ENCODE data around the gene THBS4.
A peak's percentile ranks its signal among the peaks of the same experiment; 100 is the strongest.

THBS4 gene

DNA sequence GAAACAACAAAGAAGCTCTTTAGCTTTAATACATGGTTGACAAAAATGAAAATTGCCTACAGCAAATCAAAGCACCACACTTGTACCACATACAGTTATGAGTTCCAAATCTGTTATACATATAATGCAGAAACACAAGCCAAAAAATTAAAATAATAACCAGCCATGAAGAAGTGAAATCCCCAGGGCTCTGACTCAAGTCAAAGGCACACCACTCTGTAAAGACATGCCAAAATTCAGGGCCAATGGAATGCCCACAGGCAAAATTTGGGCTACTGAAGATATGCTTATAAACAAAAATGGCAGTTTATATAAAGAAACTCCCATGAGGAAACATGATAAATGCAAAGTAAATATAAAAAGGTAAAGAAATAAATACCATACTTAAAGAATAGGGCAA, 29.0 kb downstream of the THBS4 start:
- Mint-ChIP-seq H3K36me3 (no peaks in the 10 kb centered on the region), H3K9me3 (no peaks in the 10 kb centered on the region), H3K27ac (no peak overlapping the region), H3K4me1 (no peaks in the 10 kb centered on the region), H3K4me3 (no peak overlapping the region)
- no peak for DNase-seq (ENCODE audit: low spot score in 2 of 2)
- no peak for ATAC-seq

DNA sequence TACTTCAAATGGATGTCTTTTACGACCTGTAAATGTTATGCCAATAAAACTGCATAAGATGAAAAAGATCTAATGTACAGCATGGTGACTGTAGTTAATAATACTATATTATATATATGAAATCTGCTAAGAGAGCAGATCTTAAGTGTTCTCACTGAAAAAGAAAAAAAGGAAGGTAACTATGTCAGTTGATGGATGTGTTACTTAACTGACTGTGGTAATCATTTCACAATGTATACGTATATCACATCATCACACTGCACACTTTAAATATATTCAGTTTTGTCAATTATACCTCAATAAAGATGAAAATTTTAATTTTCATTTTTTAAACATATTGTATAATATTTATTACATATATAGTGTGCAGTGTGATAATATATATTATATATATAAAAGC, 31.9 kb downstream of the THBS4 start:
- peaks cover 12% of the 10 kb centered on the region for H3K4me1 Mint-ChIP-seq
- H3K27ac Mint-ChIP-seq, result no peak overlapping the region
- no peak overlapping the region for H3K4me3 Mint-ChIP-seq
- H3K36me3 Mint-ChIP-seq, result no peaks in the 10 kb centered on the region
- no peaks in the 10 kb centered on the region for H3K9me3 Mint-ChIP-seq
- DNase-seq (ENCODE audit: low spot score in 2 of 2) (no peak), ATAC-seq (no peak)

- DNase-seq (ENCODE audit: low spot score in 2 of 2), result no peak
- no peak for ATAC-seq
- no peak overlapping the region for H3K27ac Mint-ChIP-seq
- H3K36me3 Mint-ChIP-seq, result no peaks in the 10 kb centered on the region
- no peak overlapping the region for H3K4me3 Mint-ChIP-seq
- H3K9me3 Mint-ChIP-seq, result no peaks in the 10 kb centered on the region
- peaks cover 12% of the 10 kb centered on the region for H3K4me1 Mint-ChIP-seq
Measured at GRCh38 chr5:80067531-80068245, 32.5 kb downstream of the THBS4 start.

DNA sequence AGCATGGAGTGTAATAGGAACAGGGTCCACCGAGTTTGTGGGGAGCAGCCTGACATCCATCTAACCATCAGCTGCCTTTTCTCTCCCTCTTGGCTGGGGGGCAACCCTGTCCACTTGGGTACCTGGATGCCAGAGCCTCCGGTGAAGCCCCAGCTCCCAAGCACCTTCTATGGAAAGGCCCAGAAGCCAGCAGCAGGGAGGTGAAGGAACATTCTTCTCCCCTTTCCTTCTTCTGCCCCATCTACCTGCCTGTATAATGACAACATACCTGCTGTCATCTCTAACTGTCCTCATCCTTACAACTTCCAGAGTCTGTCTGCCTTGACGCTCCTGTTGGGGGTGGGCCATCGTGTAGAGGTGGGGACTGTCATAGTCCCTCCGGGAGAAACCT, 33.1 kb downstream of the THBS4 start:
- H3K36me3 Mint-ChIP-seq, result no peaks in the 10 kb centered on the region
- H3K27ac Mint-ChIP-seq, result no peak overlapping the region
- peaks cover 12% of the 10 kb centered on the region for H3K4me1 Mint-ChIP-seq
- ATAC-seq (no peak), DNase-seq (ENCODE audit: low spot score in 2 of 2) (no peak)
- H3K4me3 Mint-ChIP-seq, result no peak overlapping the region
- H3K9me3 Mint-ChIP-seq, result no peaks in the 10 kb centered on the region

DNA sequence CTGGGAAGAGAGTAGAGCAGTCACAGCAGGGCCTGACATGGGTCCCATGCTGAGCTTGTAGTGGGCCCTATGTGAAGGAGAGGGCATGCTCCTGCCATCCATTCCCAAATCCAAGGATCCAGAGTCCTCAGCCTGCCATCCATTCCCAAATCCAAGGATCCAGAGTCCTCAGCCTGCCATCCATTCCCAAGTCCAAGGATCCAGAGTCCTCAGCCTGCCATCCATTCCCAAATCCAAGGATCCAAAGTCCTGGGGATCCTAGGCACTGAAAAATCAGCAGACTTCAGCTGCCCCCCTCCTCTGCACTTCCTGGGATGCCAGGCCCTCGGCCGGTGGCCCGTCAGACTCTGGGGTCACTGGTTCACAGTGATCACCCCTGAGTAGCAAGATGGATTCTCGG, 33.6 kb downstream of the THBS4 start:
- peaks cover 12% of the 10 kb centered on the region for H3K4me1 Mint-ChIP-seq
- no peaks in the 10 kb centered on the region for H3K9me3 Mint-ChIP-seq
- no peak overlapping the region for H3K4me3 Mint-ChIP-seq
- no peaks in the 10 kb centered on the region for H3K36me3 Mint-ChIP-seq
- H3K27ac Mint-ChIP-seq, result no peak overlapping the region
- no peak for ATAC-seq
- no peak for DNase-seq (ENCODE audit: low spot score in 2 of 2)

- H3K4me1 Mint-ChIP-seq, result peaks cover 12% of the 10 kb centered on the region
- DNase-seq (ENCODE audit: low spot score in 2 of 2), result no peak
- H3K27ac Mint-ChIP-seq, result peak overlapping the region; percentile 50
- H3K4me3 Mint-ChIP-seq, result no peak overlapping the region
- ATAC-seq, result no peak
- H3K36me3 Mint-ChIP-seq, result no peaks in the 10 kb centered on the region
- H3K9me3 Mint-ChIP-seq, result no peaks in the 10 kb centered on the region
Measured at GRCh38 chr5:80069251-80069800, 34.2 kb downstream of the THBS4 start.

GRCh38 chr5:80069918-80070318, 34.8 kb downstream of the THBS4 start:
- H3K4me3 Mint-ChIP-seq, result no peak overlapping the region
- peaks cover 12% of the 10 kb centered on the region for H3K4me1 Mint-ChIP-seq
- ATAC-seq (no peak), DNase-seq (ENCODE audit: low spot score in 2 of 2) (no peak)
- H3K36me3 Mint-ChIP-seq, result no peaks in the 10 kb centered on the region
- peak overlapping the region; percentile 50 for H3K27ac Mint-ChIP-seq
- no peaks in the 10 kb centered on the region for H3K9me3 Mint-ChIP-seq

GRCh38 chr5:80070338-80071056, 35.3 kb downstream of the THBS4 start:
- Mint-ChIP-seq H3K27ac (peak overlapping the region; percentile 50), H3K4me3 (no peak overlapping the region), H3K36me3 (no peaks in the 10 kb centered on the region), H3K4me1 (peaks cover 12% of the 10 kb centered on the region), H3K9me3 (no peaks in the 10 kb centered on the region)
- DNase-seq (ENCODE audit: low spot score in 2 of 2), result no peak
- ATAC-seq, result peak; percentile 19

- DNase-seq (ENCODE audit: low spot score in 2 of 2), result no peak
- H3K27ac Mint-ChIP-seq, result peak overlapping the region; percentile 27
- no peak for ATAC-seq
- H3K36me3 Mint-ChIP-seq, result no peaks in the 10 kb centered on the region
- H3K4me3 Mint-ChIP-seq, result no peak overlapping the region
- H3K4me1 Mint-ChIP-seq, result peaks cover 12% of the 10 kb centered on the region
- H3K9me3 Mint-ChIP-seq, result no peaks in the 10 kb centered on the region
Measured at GRCh38 chr5:80071510-80072021, 36.4 kb downstream of the THBS4 start.

GRCh38 chr5:80072103-80073073, 37.2 kb downstream of the THBS4 start:
- ATAC-seq (no peak), DNase-seq (ENCODE audit: low spot score in 2 of 2) (no peak)
- no peaks in the 10 kb centered on the region for H3K9me3 Mint-ChIP-seq
- H3K36me3 Mint-ChIP-seq, result no peaks in the 10 kb centered on the region
- H3K4me3 Mint-ChIP-seq, result no peak overlapping the region
- H3K4me1 Mint-ChIP-seq, result peaks cover 12% of the 10 kb centered on the region
- no peak overlapping the region for H3K27ac Mint-ChIP-seq

- no peak for DNase-seq (ENCODE audit: low spot score in 2 of 2)
- no peak overlapping the region for H3K4me3 Mint-ChIP-seq
- no peaks in the 10 kb centered on the region for H3K9me3 Mint-ChIP-seq
- ATAC-seq, result no peak
- no peaks in the 10 kb centered on the region for H3K4me1 Mint-ChIP-seq
- H3K36me3 Mint-ChIP-seq, result no peaks in the 10 kb centered on the region
- H3K27ac Mint-ChIP-seq, result no peak overlapping the region
Measured at GRCh38 chr5:80076131-80077050, 41.2 kb downstream of the THBS4 start.

DNA sequence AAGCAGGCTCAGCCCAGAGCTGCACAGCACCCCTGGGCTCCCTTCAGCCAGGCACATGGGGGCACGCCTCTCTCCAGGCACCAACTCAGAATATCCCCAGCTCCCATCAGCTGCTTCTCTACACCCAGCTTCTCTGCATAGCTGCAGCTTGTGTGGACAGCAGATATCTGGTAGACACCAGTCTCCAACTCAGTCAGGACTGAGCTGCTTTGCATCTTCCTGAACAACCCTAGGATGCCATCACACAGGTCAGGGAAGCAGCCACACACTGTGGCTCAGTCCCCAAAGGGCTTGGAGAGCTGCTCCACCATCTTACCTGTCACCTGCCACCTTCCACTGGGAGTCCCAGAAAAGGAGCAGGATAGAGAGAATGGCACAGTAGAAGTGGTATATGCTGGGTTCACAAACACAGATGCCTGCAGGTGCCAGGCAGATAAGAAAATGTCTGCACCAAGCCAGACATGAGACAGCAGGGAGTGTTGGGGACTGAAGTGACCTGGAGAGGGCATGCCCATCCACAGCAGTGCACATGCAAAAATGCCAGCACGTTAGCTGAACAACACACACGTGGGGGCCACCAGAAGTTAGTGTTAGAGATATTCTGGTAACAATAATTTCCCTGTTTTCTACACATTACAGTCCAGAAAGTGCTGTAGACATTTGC, 42.0 kb downstream of the THBS4 start:
- Mint-ChIP-seq H3K27ac (peak overlapping the region; percentile 60), H3K4me3 (no peak overlapping the region), H3K4me1 (no peaks in the 10 kb centered on the region), H3K36me3 (no peaks in the 10 kb centered on the region), H3K9me3 (no peaks in the 10 kb centered on the region)
- ATAC-seq, result peak; percentile 27
- DNase-seq (ENCODE audit: low spot score in 2 of 2), result no peak

- no peaks in the 10 kb centered on the region for H3K36me3 Mint-ChIP-seq
- ATAC-seq (no peak), DNase-seq (ENCODE audit: low spot score in 2 of 2) (no peak)
- no peak overlapping the region for H3K27ac Mint-ChIP-seq
- peaks cover 6% of the 10 kb centered on the region for H3K4me1 Mint-ChIP-seq
- H3K4me3 Mint-ChIP-seq, result no peak overlapping the region
- no peaks in the 10 kb centered on the region for H3K9me3 Mint-ChIP-seq
Measured at GRCh38 chr5:80078921-80079320, 43.8 kb downstream of the THBS4 start.

- H3K4me3 Mint-ChIP-seq, result peak overlapping the region; percentile 36
- DNase-seq (ENCODE audit: low spot score in 2 of 2) (no peak), ATAC-seq (peak; percentile 52)
- H3K27ac Mint-ChIP-seq, result no peak overlapping the region
- no peaks in the 10 kb centered on the region for H3K36me3 Mint-ChIP-seq
- H3K9me3 Mint-ChIP-seq, result no peaks in the 10 kb centered on the region
- H3K4me1 Mint-ChIP-seq, result peaks cover 6% of the 10 kb centered on the region
Measured at GRCh38 chr5:80082281-80082680, 47.1 kb downstream of the THBS4 start.
